Spinal cord (tissue), 10 donors: ENCODE data around the gene NOS1AP. TPM values are rescaled to one million over a fixed set of nuclear protein-coding genes. Genes with fewer than 3 reads are reported as not detected.

Source experiments
- DNase-seq, 6 donors: peaks; one replicate each; pipeline versions ENCODE4 v3.0.0 to v3.0.0-alpha.2; 2013 to 2015; ENCODE audit warnings: low spot score in 6 of 6, low read depth in 4 of 6
- H3K27ac ChIP-seq: one replicate; pipeline ENCODE4 v1.5.1; 2013; ENCODE audit warnings: low read depth, low read length, control low read depth
- H3K27me3 ChIP-seq: one replicate; pipeline ENCODE4 v1.6.1; 2013; ENCODE audit warnings: low read length; ENCODE audit not compliant: control insufficient read depth, insufficient read depth
- H3K36me3 ChIP-seq: one replicate; pipeline ENCODE4 v1.6.1; 2013; ENCODE audit warnings: low read length; ENCODE audit not compliant: control insufficient read depth, insufficient read depth
- H3K4me1 ChIP-seq: one replicate; pipeline ENCODE4 v1.6.1; 2013; ENCODE audit warnings: low read length; ENCODE audit not compliant: control insufficient read depth, insufficient read depth
- H3K4me3 ChIP-seq: one replicate; pipeline ENCODE4 v1.5.1; 2013; ENCODE audit warnings: low read depth, low read length, control low read depth
- H3K9me3 ChIP-seq: one replicate; pipeline ENCODE4 v1.6.1; 2013; ENCODE audit warnings: low read length; ENCODE audit not compliant: control insufficient read depth, insufficient read depth
- WGBS: methylation state at CpG from one replicate; pipeline ENCODE4 v1.1.5; 2013; ENCODE audit warnings: missing lambda C conversion rate; ENCODE audit not compliant: insufficient coverage; 5-methylcytosine and 5-hydroxymethylcytosine counted together
- polyA plus RNA-seq, 2 donors: library from polyadenylated mRNA; unstranded; fragments of 120-200 nt; gene quantifications; one replicate each; pipeline ENCODE4 v1.2.1, GENCODE V29; 2013; ENCODE audit not compliant: insufficient read length in 2 of 2
- total RNA-seq, 2 donors: library from RNA; depleted of rRNA in 1 of 2; stranded (reverse); fragments of 120-200 nt in 1 of 2; fragments of >200 nt in 1 of 2; gene quantifications; one replicate each; pipeline versions ENCODE4 v1.2.3 to v1.2.4, GENCODE V29; 2013 to 2014
- donor health status: healthy.

The NOS1AP gene
- total and polyA plus RNA-seq, 4 donors = 4.2 to 9.9 (median 8.1) TPM

DNA sequence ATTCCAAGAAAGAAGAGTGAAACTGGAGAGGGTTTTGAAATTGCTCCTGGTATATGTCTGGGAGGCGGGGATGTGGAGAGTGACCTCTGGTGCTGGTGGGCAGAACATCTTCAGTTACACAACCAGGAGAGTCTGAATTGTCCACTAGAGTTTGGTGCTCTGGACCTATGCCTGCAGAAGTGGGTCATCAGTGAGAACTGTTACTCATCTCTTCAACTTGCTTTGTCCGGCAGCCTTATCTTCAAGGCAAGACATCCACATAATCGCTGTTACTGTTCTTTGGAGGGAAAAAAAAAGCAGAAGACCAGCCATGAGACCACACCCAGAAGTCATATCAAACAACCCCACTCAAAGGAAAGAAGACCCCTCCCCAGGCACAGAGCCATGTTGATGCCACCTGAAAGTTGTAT, 327.6 kb downstream of the NOS1AP start:
- no peak for DNase-seq
- 100% methylated on average over 1 of the region's 3 CpGs for WGBS
- Histone ChIP-seq H3K4me3 (no peak overlapping the region), H3K27ac (no peak overlapping the region), H3K9me3 (no peaks in the 10 kb centered on the region), H3K4me1 (no peaks in the 10 kb centered on the region), H3K27me3 (no peaks in the 10 kb centered on the region), H3K36me3 (no peaks in the 10 kb centered on the region)

DNA sequence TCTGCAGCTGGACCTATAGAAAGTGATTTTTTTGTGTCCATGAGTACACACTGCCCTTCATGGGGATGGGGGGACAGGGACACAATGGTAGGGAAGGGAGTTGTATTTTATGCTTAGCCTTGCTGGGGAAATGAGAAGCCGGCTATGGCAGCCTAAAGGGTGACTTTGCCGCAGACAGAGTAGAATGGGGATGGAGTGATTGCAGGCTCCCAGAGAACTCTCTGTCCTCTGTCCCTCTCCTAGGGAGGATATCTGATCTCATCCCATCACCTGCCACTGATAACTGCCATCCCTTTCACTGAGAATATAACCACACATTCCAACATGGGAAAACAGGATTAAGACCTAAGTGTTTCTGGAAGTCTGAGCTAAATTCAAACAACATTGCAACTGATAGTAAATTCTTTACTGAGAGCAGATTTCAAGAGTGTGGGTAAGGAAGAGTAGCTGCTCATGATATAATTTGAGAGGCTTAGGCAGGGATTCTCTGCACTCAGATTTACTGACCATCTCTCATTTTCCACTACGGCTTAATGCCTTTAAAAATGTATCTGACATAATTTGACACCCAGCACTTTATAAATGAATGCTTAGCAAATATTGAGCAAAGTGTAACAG, 328.6 kb downstream of the NOS1AP start:
- H3K27me3 ChIP-seq = no peaks in the 10 kb centered on the region
- H3K4me3 ChIP-seq = no peak overlapping the region
- H3K27ac ChIP-seq = no peak overlapping the region
- no CpG with 5 or more reads among the region's 3 CpGs for WGBS
- no peak for DNase-seq
- H3K9me3 ChIP-seq = no peaks in the 10 kb centered on the region
- no peaks in the 10 kb centered on the region for H3K36me3 ChIP-seq
- no peaks in the 10 kb centered on the region for H3K4me1 ChIP-seq

DNA sequence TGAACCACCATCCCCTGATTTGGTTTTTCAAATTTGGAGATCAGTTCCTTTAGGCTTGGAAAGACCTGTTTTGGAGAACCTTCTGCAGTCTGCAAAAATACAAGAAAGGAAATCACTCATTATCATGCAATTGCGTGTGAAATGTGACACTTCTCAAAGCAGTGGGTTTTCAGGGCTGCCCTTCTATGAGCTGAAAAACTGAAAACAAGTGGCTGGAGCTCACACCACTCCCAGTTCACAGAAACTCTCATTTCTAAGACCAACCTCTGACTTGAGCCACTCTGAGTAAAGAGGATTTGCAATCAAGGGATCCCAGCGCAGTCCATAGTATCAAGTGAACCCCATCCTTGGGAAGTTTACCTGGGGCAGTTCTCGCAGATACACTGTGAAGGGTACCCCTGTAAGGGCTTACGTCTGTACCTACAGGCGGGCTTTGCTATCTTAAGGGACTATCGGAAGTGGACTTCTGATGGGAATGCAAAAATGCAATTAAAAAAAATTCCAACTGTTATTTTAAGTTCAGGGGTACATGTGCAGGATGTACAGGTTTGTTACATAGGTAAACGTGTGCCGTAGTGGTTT, 329.6 kb downstream of the NOS1AP start:
- H3K4me1 ChIP-seq = no peaks in the 10 kb centered on the region
- no peak overlapping the region for H3K27ac ChIP-seq
- DNase-seq = no peak
- H3K9me3 ChIP-seq = no peaks in the 10 kb centered on the region
- H3K4me3 ChIP-seq = no peak overlapping the region
- WGBS = 100% methylated on average over 1 of the region's 8 CpGs
- no peaks in the 10 kb centered on the region for H3K27me3 ChIP-seq
- H3K36me3 ChIP-seq = no peaks in the 10 kb centered on the region

DNA sequence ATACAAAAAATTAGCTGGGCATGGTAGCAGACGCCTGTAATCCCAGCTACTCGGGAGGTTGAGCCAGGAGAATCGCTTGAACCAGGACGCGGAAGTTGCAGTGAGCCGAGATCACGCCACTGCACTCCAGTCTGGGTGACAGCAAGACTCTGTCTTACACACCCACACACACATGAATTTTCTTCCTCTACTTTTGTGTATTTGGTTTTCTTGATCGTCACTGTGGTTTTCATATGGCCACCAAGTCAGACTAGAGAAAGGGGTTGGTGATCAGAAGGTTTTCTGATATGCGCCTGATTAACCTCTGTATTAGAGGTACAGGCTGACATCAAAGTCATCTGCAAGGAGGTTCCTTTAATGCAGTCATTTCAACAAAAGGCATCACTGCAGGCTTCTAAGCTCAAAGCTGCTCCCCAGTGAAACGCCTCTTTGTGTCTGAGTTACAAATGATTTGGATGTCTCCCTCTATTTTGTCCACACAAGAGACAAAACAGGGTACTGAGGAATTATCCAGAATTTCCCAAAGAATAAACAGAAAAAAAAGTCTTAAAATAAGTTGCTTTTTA, 331.4 kb downstream of the NOS1AP start:
- WGBS = 60% methylated on average over 6 of the region's 10 CpGs

DNA sequence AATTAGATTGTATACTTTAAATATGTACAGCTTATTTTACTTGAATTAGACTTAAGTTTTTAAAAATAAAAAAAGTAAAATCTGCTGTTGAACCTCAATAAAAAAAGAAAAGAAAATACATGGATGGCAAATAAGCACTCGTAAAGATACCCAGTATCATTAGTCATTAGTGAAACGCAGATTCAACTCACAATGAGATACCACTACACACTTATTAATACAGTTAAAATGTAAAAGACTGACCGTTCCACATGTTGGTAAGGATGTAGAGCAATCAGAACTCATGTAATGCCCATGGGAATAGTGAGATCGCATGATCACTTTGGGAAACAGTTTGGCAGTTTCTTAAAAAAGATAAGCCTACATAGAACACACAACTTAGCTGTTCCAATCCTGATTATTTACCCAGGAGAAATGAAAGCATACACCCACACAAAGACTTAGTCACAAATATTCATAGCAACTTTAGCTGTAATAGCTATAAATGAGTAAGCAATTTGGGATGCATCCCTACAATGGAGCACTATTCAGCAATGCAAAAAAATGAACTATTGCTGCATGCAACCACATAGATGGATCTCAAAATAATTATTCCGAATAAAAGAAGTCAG, 335.2 kb downstream of the NOS1AP start:
- no peak for DNase-seq
- Histone ChIP-seq H3K9me3 (no peaks in the 10 kb centered on the region), H3K27me3 (no peaks in the 10 kb centered on the region), H3K27ac (no peak overlapping the region), H3K4me1 (no peaks in the 10 kb centered on the region), H3K4me3 (no peak overlapping the region), H3K36me3 (no peaks in the 10 kb centered on the region)
- no CpG with 5 or more reads among the region's 5 CpGs for WGBS

More for the DNA sequence above, 331.4 kb downstream of the NOS1AP start:
- H3K27ac ChIP-seq = no peak overlapping the region
- H3K4me3 ChIP-seq = no peak overlapping the region
- H3K4me1 ChIP-seq = no peaks in the 10 kb centered on the region
- no peaks in the 10 kb centered on the region for H3K36me3 ChIP-seq
- no peaks in the 10 kb centered on the region for H3K9me3 ChIP-seq
- DNase-seq = no peak
- no peaks in the 10 kb centered on the region for H3K27me3 ChIP-seq

DNA sequence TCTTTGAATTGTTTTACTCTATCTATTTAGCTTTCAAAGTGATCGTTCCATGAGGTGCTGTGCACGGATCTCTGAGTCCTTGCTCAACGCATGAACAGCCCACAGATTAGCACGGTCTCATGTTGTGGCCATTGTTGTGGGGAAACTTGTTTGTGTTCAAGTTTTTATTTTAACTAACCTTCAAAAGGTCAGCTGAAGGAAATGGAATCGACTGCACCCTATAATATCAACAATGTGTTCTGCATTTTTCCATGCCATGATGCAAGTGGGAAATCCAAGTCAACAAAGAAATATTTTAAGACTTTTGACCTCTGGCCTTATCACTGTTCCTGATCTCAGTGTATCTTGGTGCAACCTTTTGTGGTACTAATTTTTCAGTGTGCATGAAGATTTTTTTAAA, 336.3 kb downstream of the NOS1AP start:
- no peaks in the 10 kb centered on the region for H3K9me3 ChIP-seq
- no peak overlapping the region for H3K4me3 ChIP-seq
- H3K27me3 ChIP-seq = no peaks in the 10 kb centered on the region
- H3K4me1 ChIP-seq = no peaks in the 10 kb centered on the region
- DNase-seq = no peak
- H3K27ac ChIP-seq = no peak overlapping the region
- no CpG with 5 or more reads among the region's 5 CpGs for WGBS
- H3K36me3 ChIP-seq = no peaks in the 10 kb centered on the region

DNA sequence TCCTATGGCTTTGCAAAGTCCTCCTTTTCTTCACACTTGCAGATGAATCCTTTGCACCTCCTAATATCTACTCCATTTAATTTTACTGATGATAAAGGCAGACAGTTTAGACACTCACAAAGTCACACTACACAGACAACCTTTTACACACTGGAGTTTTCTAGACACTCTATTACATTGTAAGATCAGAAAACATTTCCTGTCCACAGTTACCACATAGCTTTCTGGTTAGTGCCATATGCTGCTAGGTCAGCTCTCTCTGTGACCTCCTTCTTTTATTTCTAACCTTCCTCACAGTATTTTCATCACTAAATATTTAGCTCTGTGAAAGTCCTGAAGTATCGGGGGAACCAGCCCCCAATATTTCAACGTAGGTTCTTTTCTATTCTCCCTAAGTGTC, 337.3 kb downstream of the NOS1AP start:
- H3K4me3 ChIP-seq = no peak overlapping the region
- no peaks in the 10 kb centered on the region for H3K36me3 ChIP-seq
- no CpG with 5 or more reads among the region's 2 CpGs for WGBS
- no peak overlapping the region for H3K27ac ChIP-seq
- no peak for DNase-seq
- no peaks in the 10 kb centered on the region for H3K4me1 ChIP-seq
- no peaks in the 10 kb centered on the region for H3K9me3 ChIP-seq
- no peaks in the 10 kb centered on the region for H3K27me3 ChIP-seq

DNA sequence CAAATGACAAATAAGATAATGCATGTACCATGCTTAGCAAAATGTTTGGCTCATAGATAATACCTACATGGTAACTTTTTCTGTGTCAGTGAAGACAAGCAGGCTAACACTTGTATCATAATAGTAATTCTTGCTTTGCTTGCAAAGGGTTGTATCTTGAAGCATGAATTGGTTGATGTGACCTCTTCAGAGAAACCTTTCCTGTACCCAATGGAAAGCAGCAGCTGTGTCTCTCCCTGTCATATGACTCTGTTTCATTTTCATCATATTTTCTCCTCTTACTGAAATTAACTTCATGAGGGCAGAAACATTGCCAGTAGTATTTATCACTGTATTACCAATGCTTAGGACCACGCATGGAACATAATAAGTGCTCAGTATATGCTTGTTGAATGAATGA, 338.0 kb downstream of the NOS1AP start:
- Histone ChIP-seq H3K27ac (no peak overlapping the region), H3K9me3 (no peaks in the 10 kb centered on the region), H3K4me3 (no peak overlapping the region), H3K27me3 (no peaks in the 10 kb centered on the region), H3K36me3 (no peaks in the 10 kb centered on the region), H3K4me1 (no peaks in the 10 kb centered on the region)
- WGBS = no CpG with 5 or more reads among the region's 1 CpG
- no peak for DNase-seq

DNA sequence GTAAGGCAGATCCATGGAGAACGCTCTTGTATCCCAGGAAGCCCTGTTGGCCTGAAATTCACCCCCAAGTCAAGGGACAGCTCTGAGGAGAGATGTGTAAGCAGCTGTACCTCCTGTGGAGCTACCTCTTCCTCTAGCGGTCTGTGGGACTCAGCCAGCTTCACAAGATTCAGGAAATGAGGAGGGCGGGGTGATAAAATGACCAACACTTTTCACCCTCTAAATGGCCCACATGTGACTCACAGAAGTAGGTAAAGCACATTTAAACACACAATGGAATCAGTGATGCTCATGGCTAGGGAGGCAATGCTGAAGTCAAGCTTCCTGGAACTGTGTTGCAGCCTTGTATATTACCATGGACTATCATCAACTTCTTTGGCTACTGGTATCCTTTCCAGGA, 342.5 kb downstream of the NOS1AP start, which contains the start of gene SH2D1B:
Gene SH2D1B (minus strand): TSS at position 135 of the 400 bp plus-strand sequence. CDS start 120 bp downstream, at position 15.
- Histone ChIP-seq H3K27me3 (no peaks in the 10 kb centered on the region), H3K4me1 (no peaks in the 10 kb centered on the region), H3K9me3 (no peaks in the 10 kb centered on the region), H3K27ac (no peak within 1 kb of the TSS), H3K36me3 (no peaks in the 10 kb centered on the region), H3K4me3 (no peak within 1 kb of the TSS)
- 60% methylated on average over 1 of the region's 3 CpGs for WGBS
- no peak for DNase-seq

DNA sequence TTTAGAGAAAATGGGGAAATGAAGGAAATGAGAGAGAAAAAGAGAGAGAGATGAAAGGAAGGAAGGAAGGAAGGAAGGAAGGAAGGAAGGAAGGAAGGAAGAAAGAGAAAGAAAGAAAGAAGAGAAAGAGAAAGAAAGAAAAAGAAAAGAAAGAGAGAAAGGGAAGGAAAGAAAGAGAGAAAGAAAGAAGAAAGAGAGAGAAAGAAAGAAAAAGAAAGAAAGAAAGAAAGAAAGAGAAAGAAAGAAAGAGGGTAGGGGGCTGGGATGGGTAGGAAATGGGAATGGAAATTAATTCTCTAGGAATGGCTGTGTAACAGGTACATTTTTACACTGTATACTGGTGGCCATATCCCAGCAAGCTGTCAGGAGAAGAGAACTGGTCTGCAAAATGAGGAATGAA, 346.7 kb downstream of the NOS1AP start:
- no peak for DNase-seq
- H3K27me3 ChIP-seq = no peaks in the 10 kb centered on the region

More for the DNA sequence above, 346.7 kb downstream of the NOS1AP start:
- Histone ChIP-seq H3K9me3 (no peaks in the 10 kb centered on the region), H3K4me3 (no peak overlapping the region), H3K4me1 (no peaks in the 10 kb centered on the region), H3K36me3 (no peaks in the 10 kb centered on the region), H3K27ac (no peak overlapping the region)
